IPS DF 19.7 (cell line): Measurements from ENCODE around the gene EFCC1.

Experiments used
- DNase-seq: peaks from one replicate; pipeline ENCODE4 v3.0.0-alpha.2; 2013; ENCODE audit warnings: low read depth, low spot score

Gene EFCC1

GRCh38 chr3:128994581-128995546 is 6.2 kb upstream of the EFCC1 start:
- no peak for DNase-seq

- no peak for DNase-seq
These were observed 5.4 kb upstream of the EFCC1 start for GRCh38 chr3:128995737-128996136.

- no peak for DNase-seq
These were observed 4.9 kb upstream of the EFCC1 start for GRCh38 chr3:128996200-128996599.

- DNase-seq = no peak
These were observed 4.4 kb upstream of the EFCC1 start for GRCh38 chr3:128996726-128997125.

- DNase-seq = no peak
These were observed 3.5 kb upstream of the EFCC1 start for GRCh38 chr3:128997486-128998133.

GRCh38 chr3:128998561-128998960 is 2.5 kb upstream of the EFCC1 start:
- DNase-seq = no peak

- no peak for DNase-seq
These were observed 2.0 kb upstream of the EFCC1 start for GRCh38 chr3:128999102-128999501.

- DNase-seq = no peak
These were observed 383 bp upstream of the EFCC1 start for GRCh38 chr3:129000742-129001100.

- no peak for DNase-seq
These were observed 885 bp downstream of the EFCC1 start for GRCh38 chr3:129001806-129002572.

GRCh38 chr3:129002573-129003569 is 1.8 kb downstream of the EFCC1 start:
- DNase-seq = no peak

- no peak for DNase-seq
These were observed 2.5 kb downstream of the EFCC1 start for GRCh38 chr3:129003578-129004112.

- no peak for DNase-seq
These were observed 3.7 kb downstream of the EFCC1 start for GRCh38 chr3:129004639-129005295.

GRCh38 chr3:129005526-129006303 is 4.6 kb downstream of the EFCC1 start:
- DNase-seq = no peak

- no peak for DNase-seq
These were observed 5.8 kb downstream of the EFCC1 start for GRCh38 chr3:129006864-129007263.

GRCh38 chr3:129007792-129008191 is 6.7 kb downstream of the EFCC1 start:
- DNase-seq = no peak

- no peak for DNase-seq
These were observed 8.2 kb downstream of the EFCC1 start for GRCh38 chr3:129009266-129009665.

- no peak for DNase-seq
These were observed 9.3 kb downstream of the EFCC1 start for GRCh38 chr3:129010310-129010956.

- no peak for DNase-seq
These were observed 12.4 kb downstream of the EFCC1 start for GRCh38 chr3:129013491-129013891.

GRCh38 chr3:129014148-129014547 is 13.0 kb downstream of the EFCC1 start:
- DNase-seq = no peak
